Endothelial cell (in vitro differentiated cells): Measurements from ENCODE around the gene THSD7A. TPM values are rescaled to one million over a fixed set of nuclear protein-coding genes. Genes with fewer than 3 reads are reported as not detected.

ENCODE experiments used
- DNase-seq: peaks from one replicate; pipeline ENCODE4 v3.0.0; 2021; ENCODE audit warnings: low spot score
- H3K27ac Mint-ChIP-seq: one replicate; pipeline ENCODE4 v1.8.0; 2021; ENCODE audit warnings: mixed read lengths, inconsistent platforms; ENCODE audit not compliant: unreplicated experiment
- H3K27me3 Mint-ChIP-seq: one replicate; pipeline ENCODE4 v1.8.0; 2021; ENCODE audit warnings: mild to moderate bottlenecking, moderate library complexity, mixed read lengths, inconsistent platforms; ENCODE audit not compliant: unreplicated experiment
- H3K36me3 Mint-ChIP-seq: one replicate; pipeline ENCODE4 v1.8.0; 2021; ENCODE audit warnings: mild to moderate bottlenecking, low read depth, mixed read lengths, inconsistent platforms; ENCODE audit not compliant: unreplicated experiment
- H3K4me1 Mint-ChIP-seq: one replicate; pipeline ENCODE4 v1.8.0; 2021; ENCODE audit warnings: mild to moderate bottlenecking, mixed read lengths, inconsistent platforms; ENCODE audit not compliant: unreplicated experiment
- H3K4me3 Mint-ChIP-seq: one replicate; pipeline ENCODE4 v1.8.0; 2021; ENCODE audit warnings: mild to moderate bottlenecking, mixed read lengths, inconsistent platforms; ENCODE audit not compliant: unreplicated experiment
- H3K9me3 Mint-ChIP-seq: one replicate; pipeline ENCODE4 v1.8.0; 2021; ENCODE audit warnings: mixed read lengths, inconsistent platforms; ENCODE audit not compliant: unreplicated experiment
- CTCF ChIP-seq: fragments of 200-600 bp; sonication (generic); IDR thresholded peaks from one replicate; pipeline ENCODE4 v1.5.0; 2021; ENCODE audit warnings: antibody characterized with exemption; ENCODE audit not compliant: unreplicated experiment
- total RNA-seq: library from RNA; stranded (reverse); fragmentation: NEBNext Ultra II Directional; extraction: Animal tissue kit (Norgen Biotek cat#: 25700); gene quantifications from one replicate; pipeline ENCODE4 v1.2.1, GENCODE V29; 2021; ENCODE audit not compliant: unreplicated experiment

The THSD7A gene
- total RNA-seq, 1 donor from 2014 or later: 28.7 TPM

- no peaks in the 10 kb centered on the region for H3K4me1 Mint-ChIP-seq
- no peaks in the 10 kb centered on the region for H3K9me3 Mint-ChIP-seq
- no peak overlapping the region for H3K4me3 Mint-ChIP-seq
- H3K36me3 Mint-ChIP-seq: peaks cover 4% of the 10 kb centered on the region
- no peak overlapping the region for H3K27ac Mint-ChIP-seq
- TF ChIP-seq CTCF: no peak
- no peaks in the 10 kb centered on the region for H3K27me3 Mint-ChIP-seq
- no peak for DNase-seq
Observed at GRCh38 chr7:11505471-11505985, 326.5 kb downstream of the THSD7A start.

DNA sequence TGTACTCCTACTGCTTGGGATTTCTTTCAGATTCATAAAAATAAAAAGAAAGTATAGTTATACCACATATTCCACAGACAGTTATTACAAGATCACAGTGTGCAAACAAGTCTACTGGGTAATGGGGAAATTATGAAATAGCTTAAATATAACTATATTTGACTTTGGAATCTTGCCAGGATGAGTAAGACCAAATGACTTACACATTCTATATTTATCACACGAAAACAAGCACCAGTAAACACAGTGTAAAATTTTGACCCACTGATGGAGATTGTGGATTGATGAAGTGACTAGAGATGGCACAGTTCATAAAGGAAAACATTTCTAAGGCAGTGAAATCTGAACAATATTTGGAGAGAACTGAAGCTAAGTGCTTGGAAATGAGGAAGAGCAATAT, 339.7 kb downstream of the THSD7A start:
- Mint-ChIP-seq H3K27ac (no peak overlapping the region), H3K27me3 (no peaks in the 10 kb centered on the region), H3K36me3 (peaks cover 7% of the 10 kb centered on the region), H3K4me3 (no peak overlapping the region), H3K9me3 (no peaks in the 10 kb centered on the region), H3K4me1 (peaks cover 9% of the 10 kb centered on the region)
- DNase-seq: no peak
- no peak for TF ChIP-seq CTCF

DNA sequence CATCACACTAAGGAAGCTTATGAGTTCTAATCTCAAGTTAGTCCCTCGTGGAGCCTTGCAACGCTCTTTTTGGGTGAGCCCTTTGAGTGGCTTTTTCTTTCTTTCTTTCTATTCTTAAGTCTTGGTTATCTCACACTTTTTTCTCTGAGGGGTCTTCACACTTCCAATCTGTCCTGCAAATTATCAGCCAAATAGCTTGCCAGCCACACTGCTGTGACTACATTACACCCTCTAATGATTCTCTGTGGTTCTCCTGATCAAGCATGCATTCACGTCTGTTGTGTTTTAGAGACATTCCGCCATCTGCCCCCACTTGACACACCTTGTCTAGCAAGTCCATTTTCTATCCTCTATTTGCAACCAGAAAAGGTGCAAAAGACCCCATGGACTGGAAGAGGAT, 340.2 kb downstream of the THSD7A start:
- TF ChIP-seq CTCF: no peak
- peaks cover 6% of the 10 kb centered on the region for H3K36me3 Mint-ChIP-seq
- peaks cover 7% of the 10 kb centered on the region for H3K4me1 Mint-ChIP-seq
- no peak for DNase-seq
- H3K4me3 Mint-ChIP-seq: no peak overlapping the region
- no peaks in the 10 kb centered on the region for H3K9me3 Mint-ChIP-seq
- no peaks in the 10 kb centered on the region for H3K27me3 Mint-ChIP-seq
- H3K27ac Mint-ChIP-seq: no peak overlapping the region

GRCh38 chr7:11489280-11489679, 342.7 kb downstream of the THSD7A start:
- H3K4me3 Mint-ChIP-seq: no peak overlapping the region
- no peak for DNase-seq
- TF ChIP-seq CTCF: no peak
- H3K36me3 Mint-ChIP-seq: no peaks in the 10 kb centered on the region
- H3K27ac Mint-ChIP-seq: no peak overlapping the region
- no peaks in the 10 kb centered on the region for H3K27me3 Mint-ChIP-seq
- H3K9me3 Mint-ChIP-seq: no peaks in the 10 kb centered on the region
- peaks cover 6% of the 10 kb centered on the region for H3K4me1 Mint-ChIP-seq

DNA sequence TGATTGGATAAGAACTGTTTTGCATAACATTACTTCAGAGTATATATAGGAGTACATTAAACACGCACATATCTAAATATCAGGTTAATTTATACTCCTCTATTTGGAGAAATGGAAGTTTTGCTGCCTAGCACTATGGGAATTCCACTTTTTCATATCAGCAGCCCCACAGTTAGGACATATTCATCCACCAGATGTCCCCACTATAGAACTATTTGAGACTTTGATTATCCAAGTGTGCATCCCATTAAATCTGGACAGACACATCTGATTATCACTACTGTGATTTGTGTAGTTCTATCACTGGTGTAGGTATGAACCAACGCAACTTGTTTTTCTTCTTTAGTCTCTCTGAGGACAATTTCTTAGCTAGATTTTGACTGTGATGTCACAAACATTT, 345.7 kb downstream of the THSD7A start:
- H3K4me1 Mint-ChIP-seq: peaks cover 11% of the 10 kb centered on the region
- no peak for TF ChIP-seq CTCF
- H3K27ac Mint-ChIP-seq: no peak overlapping the region
- H3K4me3 Mint-ChIP-seq: no peak overlapping the region
- no peaks in the 10 kb centered on the region for H3K9me3 Mint-ChIP-seq
- no peaks in the 10 kb centered on the region for H3K27me3 Mint-ChIP-seq
- no peaks in the 10 kb centered on the region for H3K36me3 Mint-ChIP-seq
- no peak for DNase-seq
